OCI-LY3 (cell line): Measurements from ENCODE around the gene RABIF.

Source experiments
- H2AFZ ChIP-seq: fragments of 200-600, 300-600 bp; shearing (Covaris generic); 2 replicates; pipeline ENCODE4 v1.6.0; 2014; ENCODE audit warnings: antibody characterized with exemption, low read depth, low read length
- H3K27ac ChIP-seq: fragments of 200-600, 300-600 bp; sonication (generic); 2 replicates; pipeline ENCODE4 v1.5.1; 2014; ENCODE audit warnings: mild to moderate bottlenecking, low read length, moderate library complexity, mixed read lengths
- H3K27me3 ChIP-seq: fragments of 200-600, 300-600 bp; sonication (generic); 2 replicates; pipeline ENCODE4 v1.6.1; 2014; ENCODE audit warnings: low read depth, low read length, mixed read lengths
- H3K36me3 ChIP-seq: fragments of 200-600, 300-600 bp; sonication (generic); replicated peaks from 2 replicates; pipeline ENCODE3; 2014; ENCODE audit warnings: low read depth, low read length, mixed read lengths
- H3K4me1 ChIP-seq: fragments of 300-600, 200-600 bp; sonication (generic); 2 replicates; pipeline ENCODE4 v1.6.1; 2014; ENCODE audit warnings: low read length, mixed read lengths
- H3K4me2 ChIP-seq: fragments of 200-600, 300-600 bp; sonication (generic); 2 replicates; pipeline ENCODE4 v1.6.1; 2014; ENCODE audit warnings: low read length, mixed read lengths
- H3K4me3 ChIP-seq: fragments of 300-600, 200-600 bp; sonication (generic); 2 replicates; pipeline ENCODE4 v1.5.1; 2014; ENCODE audit warnings: antibody characterized with exemption, mild to moderate bottlenecking, low read length, moderate library complexity
- H3K79me2 ChIP-seq: fragments of 300-600, 200-600 bp; shearing (Covaris generic); 2 replicates; pipeline ENCODE4 v1.6.1; 2014; ENCODE audit warnings: mild to moderate bottlenecking, low read length, mixed read lengths
- H3K9ac ChIP-seq: fragments of 300-600, 200-600 bp; shearing (Covaris generic); 2 replicates; pipeline ENCODE4 v1.6.0; 2014; ENCODE audit warnings: mild to moderate bottlenecking, low read length, moderate library complexity
- H3K9me3 ChIP-seq: fragments of 200-600, 300-600 bp; shearing (Covaris generic); 2 replicates; pipeline ENCODE4 v1.6.1; 2014; ENCODE audit warnings: low read length, mixed read lengths; ENCODE audit not compliant: insufficient read depth
- H4K20me1 ChIP-seq: fragments of 200-600, 300-600 bp; sonication (generic); 2 replicates; pipeline ENCODE4 v1.6.1; 2016; ENCODE audit warnings: low read length, mixed read lengths; ENCODE audit not compliant: insufficient read depth
- EZH2phosphoT487 ChIP-seq: fragments of 200-600 bp; shearing (Covaris generic); IDR thresholded peaks from 2 replicates; pipeline ENCODE4 v1.6.1; 2018; ENCODE audit warnings: antibody characterized with exemption, mixed run types, low read depth
- TF ChIP-seq, protein P1 (sequence below): fragments of 200-600, 300-600 bp; sonication (generic); IDR thresholded peaks from 2 replicates; pipeline ENCODE4 v1.5.1; 2014; ENCODE audit warnings: antibody characterized with exemption, low read length, low read depth

Gene RABIF

GRCh38 chr1:202888221-202888530 is 773 bp downstream of the RABIF start:
- Histone ChIP-seq H4K20me1 (no peaks in the 10 kb centered on the region), H3K27me3 (no peaks in the 10 kb centered on the region), H3K9me3 (no peaks in the 10 kb centered on the region), H3K27ac (peak overlapping the region; percentile 82), H3K4me3 (peak overlapping the region; percentile 81), H3K4me1 (peaks cover 11% of the 10 kb centered on the region), H3K9ac (peak overlapping the region; percentile 76), H3K79me2 (peaks cover 3% of the 10 kb centered on the region; the same call in 1 of the 2 replicates), H3K4me2 (peak overlapping the region; percentile 71), H2AFZ (peak overlapping the region; percentile 78), H3K36me3 (peaks cover 11% of the 10 kb centered on the region)
- TF ChIP-seq, protein P1, sequence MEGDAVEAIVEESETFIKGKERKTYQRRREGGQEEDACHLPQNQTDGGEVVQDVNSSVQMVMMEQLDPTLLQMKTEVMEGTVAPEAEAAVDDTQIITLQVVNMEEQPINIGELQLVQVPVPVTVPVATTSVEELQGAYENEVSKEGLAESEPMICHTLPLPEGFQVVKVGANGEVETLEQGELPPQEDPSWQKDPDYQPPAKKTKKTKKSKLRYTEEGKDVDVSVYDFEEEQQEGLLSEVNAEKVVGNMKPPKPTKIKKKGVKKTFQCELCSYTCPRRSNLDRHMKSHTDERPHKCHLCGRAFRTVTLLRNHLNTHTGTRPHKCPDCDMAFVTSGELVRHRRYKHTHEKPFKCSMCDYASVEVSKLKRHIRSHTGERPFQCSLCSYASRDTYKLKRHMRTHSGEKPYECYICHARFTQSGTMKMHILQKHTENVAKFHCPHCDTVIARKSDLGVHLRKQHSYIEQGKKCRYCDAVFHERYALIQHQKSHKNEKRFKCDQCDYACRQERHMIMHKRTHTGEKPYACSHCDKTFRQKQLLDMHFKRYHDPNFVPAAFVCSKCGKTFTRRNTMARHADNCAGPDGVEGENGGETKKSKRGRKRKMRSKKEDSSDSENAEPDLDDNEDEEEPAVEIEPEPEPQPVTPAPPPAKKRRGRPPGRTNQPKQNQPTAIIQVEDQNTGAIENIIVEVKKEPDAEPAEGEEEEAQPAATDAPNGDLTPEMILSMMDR, result no peak
- no peak for TF ChIP-seq EZH2phosphoT487

DNA sequence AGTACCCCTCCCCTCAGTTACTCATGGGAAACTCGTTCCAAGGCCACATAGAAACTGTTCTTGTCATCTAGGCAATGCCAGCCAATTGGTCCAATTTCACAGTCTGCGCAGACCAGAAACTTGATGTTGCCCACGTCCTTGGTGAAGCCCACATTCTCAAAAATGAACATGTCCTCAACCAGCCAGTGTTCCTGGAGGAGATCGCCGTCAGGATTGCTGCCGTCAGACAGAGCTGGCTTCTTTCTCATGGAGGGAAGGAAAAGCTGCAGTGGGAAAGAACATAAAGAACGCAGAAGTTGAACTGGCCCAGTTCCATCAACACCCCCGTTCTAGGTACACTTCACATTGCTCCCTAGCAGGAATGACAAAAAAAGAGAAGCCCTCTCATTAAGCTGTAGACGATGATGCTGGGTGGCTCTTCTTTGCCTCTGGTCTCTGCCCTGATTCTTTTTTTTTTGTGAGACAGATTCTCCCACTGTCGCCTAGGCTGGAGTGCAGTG is 7.9 kb downstream of the RABIF start:
- H3K27ac ChIP-seq, result no peak overlapping the region
- H2AFZ ChIP-seq, result no peak overlapping the region
- H3K27me3 ChIP-seq, result no peaks in the 10 kb centered on the region
- no peaks in the 10 kb centered on the region for H3K4me1 ChIP-seq
- H3K79me2 ChIP-seq, result no peaks in the 10 kb centered on the region
- H4K20me1 ChIP-seq, result no peaks in the 10 kb centered on the region
- no peak overlapping the region for H3K9ac ChIP-seq
- H3K9me3 ChIP-seq, result no peaks in the 10 kb centered on the region
- no peak for TF ChIP-seq EZH2phosphoT487
- TF ChIP-seq, protein P1, result no peak
- no peak overlapping the region for H3K4me2 ChIP-seq
- peaks cover 11% of the 10 kb centered on the region for H3K36me3 ChIP-seq
- H3K4me3 ChIP-seq, result no peak overlapping the region

GRCh38 chr1:202880062-202880461 is 8.9 kb downstream of the RABIF start:
- Histone ChIP-seq H3K4me1 (no peaks in the 10 kb centered on the region), H3K4me3 (no peak overlapping the region), H4K20me1 (no peaks in the 10 kb centered on the region), H3K36me3 (peaks cover 11% of the 10 kb centered on the region), H3K27ac (no peak overlapping the region), H3K9me3 (no peaks in the 10 kb centered on the region), H3K27me3 (no peaks in the 10 kb centered on the region), H2AFZ (no peak overlapping the region), H3K79me2 (no peaks in the 10 kb centered on the region), H3K4me2 (no peak overlapping the region), H3K9ac (no peak overlapping the region)
- TF ChIP-seq, protein P1, result no peak
- no peak for TF ChIP-seq EZH2phosphoT487

DNA sequence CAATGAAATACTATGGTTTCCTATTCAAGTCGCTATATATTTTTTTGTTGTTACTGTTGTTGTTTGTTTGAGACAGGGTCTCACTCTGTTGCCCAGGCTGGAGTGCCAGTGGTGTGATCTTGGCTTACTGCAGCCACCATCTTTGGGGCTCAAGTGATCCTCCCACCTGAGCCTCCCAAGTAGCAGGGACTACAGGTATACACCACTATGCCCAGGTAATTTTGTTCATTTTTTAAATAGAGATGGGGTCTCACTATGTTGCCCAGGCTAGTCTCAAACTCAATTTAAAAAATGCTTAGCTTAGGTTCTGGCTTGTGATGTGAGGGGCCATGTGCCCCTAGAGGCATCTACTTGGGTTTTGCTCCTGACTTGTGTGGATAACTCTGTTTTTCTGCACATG is 9.8 kb downstream of the RABIF start:
- H2AFZ ChIP-seq, result no peak overlapping the region
- no peak overlapping the region for H3K9ac ChIP-seq
- no peaks in the 10 kb centered on the region for H3K27me3 ChIP-seq
- TF ChIP-seq EZH2phosphoT487, result no peak
- TF ChIP-seq, protein P1, result no peak
- no peaks in the 10 kb centered on the region for H3K79me2 ChIP-seq
- no peak overlapping the region for H3K4me3 ChIP-seq
- H3K27ac ChIP-seq, result no peak overlapping the region
- no peak overlapping the region for H3K4me2 ChIP-seq
- no peaks in the 10 kb centered on the region for H3K9me3 ChIP-seq
- H3K36me3 ChIP-seq, result peaks cover 11% of the 10 kb centered on the region
- H3K4me1 ChIP-seq, result no peaks in the 10 kb centered on the region
- no peaks in the 10 kb centered on the region for H4K20me1 ChIP-seq
